NCI-H748 (cell line): ENCODE data around the gene SORBS1.

Experiments
- DNase-seq: peaks from one replicate; lab custom pipeline; 2025; ENCODE audit not compliant: unreplicated experiment; lab: John Stamatoyannopoulos, UW

Gene SORBS1

GRCh38 chr10:95561177-95561863 lies at the start of gene SORBS1:
Gene SORBS1 (minus strand): TSS chr10:95561371. CDS start chr10:95441135, 120,236 bp downstream.
- peak; percentile 96 for DNase-seq

GRCh38 chr10:95610727-95611126 lies 49.6 kb upstream of the SORBS1 start:
- no peak for DNase-seq

GRCh38 chr10:95606922-95607321 lies 45.8 kb upstream of the SORBS1 start:
- DNase-seq: no peak

GRCh38 chr10:95605163-95605562 lies 44.0 kb upstream of the SORBS1 start:
- no peak for DNase-seq

- no peak for DNase-seq
Measured at GRCh38 chr10:95604630-95605029, 43.5 kb upstream of the SORBS1 start.

- no peak for DNase-seq
Measured at GRCh38 chr10:95602382-95602781, 41.2 kb upstream of the SORBS1 start.

- DNase-seq: peak; percentile 72
Measured at GRCh38 chr10:95601116-95601719, 40.0 kb upstream of the SORBS1 start.

GRCh38 chr10:95600158-95600557 lies 39.0 kb upstream of the SORBS1 start:
- DNase-seq: no peak

- no peak for DNase-seq
Measured at GRCh38 chr10:95597788-95598187, 36.6 kb upstream of the SORBS1 start.

GRCh38 chr10:95588025-95588424 lies 26.9 kb upstream of the SORBS1 start:
- no peak for DNase-seq

GRCh38 chr10:95579835-95580535 lies 18.8 kb upstream of the SORBS1 start:
- no peak for DNase-seq

GRCh38 chr10:95579292-95579691 lies 18.1 kb upstream of the SORBS1 start:
- DNase-seq: no peak

- DNase-seq: no peak
Measured at GRCh38 chr10:95578619-95579018, 17.4 kb upstream of the SORBS1 start.

GRCh38 chr10:95574649-95575365 lies 13.6 kb upstream of the SORBS1 start:
- no peak for DNase-seq

GRCh38 chr10:95573964-95574604 lies 12.9 kb upstream of the SORBS1 start:
- no peak for DNase-seq

GRCh38 chr10:95573527-95573926 lies 12.4 kb upstream of the SORBS1 start:
- no peak for DNase-seq

GRCh38 chr10:95572131-95572820 lies 11.1 kb upstream of the SORBS1 start:
- DNase-seq: no peak

GRCh38 chr10:95571390-95571789 lies 10.2 kb upstream of the SORBS1 start:
- DNase-seq: no peak

- DNase-seq: no peak
Measured at GRCh38 chr10:95569368-95569767, 8.2 kb upstream of the SORBS1 start.

- no peak for DNase-seq
Measured at GRCh38 chr10:95567903-95568630, 6.9 kb upstream of the SORBS1 start.
